K562 (cell line): ENCODE data around the gene PLAAT3. TPM values are rescaled to one million over a fixed set of nuclear protein-coding genes. Genes with fewer than 3 reads are reported as not detected.
"Not testable (repeated sequence)": the region's sequence is repeated elsewhere in the genome, so short reads cannot be mapped to it uniquely, and the experiment has no call there.

Experiments used
- ATAC-seq: fragments of 200-7000 bp; cut with Tn5 transposase; 3 replicates; pipeline ENCODE4 v1.9.1; 2020; ENCODE audit warnings: moderate library complexity
- BruUV-seq: library from RNA; stranded (reverse); fragments of 400-500 nt; replicated peaks from 2 replicates; lab custom pipeline; 2021; lab: Mats Ljungman, UMichigan
- CTCF ChIA-PET: fragments of 300-600 bp; formaldehyde crosslinking; extraction: SDS; loops from one replicate; lab custom pipeline; 2021; ENCODE audit warnings: low intra/inter-chr PET ratio; lab: Yijun Ruan, JAX
- POLR2A ChIA-PET: fragments of 300-600, 350-650 bp; sonication (Branson Sonifier 250); formaldehyde crosslinking; extraction: SDS; loops from one replicate; lab custom pipeline; 2021; ENCODE audit warnings: antibody characterized with exemption, inconsistent platforms; lab: Yijun Ruan, JAX
- DNase-seq, 4 experiments: peaks; one replicate each; pipeline versions ENCODE4 v3.0.0 to v3.0.0-alpha.2; 2011 to 2018; ENCODE audit warnings: low spot score in 3 of 4, mixed read lengths in 3 of 4; ENCODE audit errors: extremely low read depth in 1 of 4
- FAIRE-seq: peaks from 2 replicates; lab custom pipeline; 2011; peaks lifted over from hg19 to GRCh38; lab: Jason Lieb, UNC
- H2AFZ ChIP-seq: 2 replicates; pipeline ENCODE4 v1.6.0; 2011; ENCODE audit warnings: low read depth, low read length, control low read depth, inconsistent platforms
- H3K27ac ChIP-seq: fragments of 200-600 bp; 3 replicates; pipeline ENCODE4 v1.8.0; 2011; ENCODE audit warnings: low read depth, mild to moderate bottlenecking, control low read depth, inconsistent platforms, low read length, moderate library complexity, mixed read lengths; ENCODE audit errors: extremely low read depth
- H3K27me3 ChIP-seq, 2 experiments: fragments of 300-600 bp in 1 of 2; 2 replicates in 1 of 2; 3 replicates in 1 of 2; pipeline versions ENCODE4 v1.6.0 to v1.8.0; 2011; ENCODE audit warnings: inconsistent platforms in 2 of 2, low read length in 2 of 2, mild to moderate bottlenecking in 1 of 2, mixed read lengths in 1 of 2, moderate library complexity in 1 of 2; ENCODE audit not compliant: control insufficient read depth in 2 of 2, insufficient read depth in 2 of 2
- H3K36me3 ChIP-seq: fragments of 300-600 bp; 3 replicates; pipeline ENCODE4 v1.8.0; 2011; ENCODE audit warnings: mild to moderate bottlenecking, low read length, inconsistent platforms; ENCODE audit not compliant: control insufficient read depth, insufficient read depth
- H3K4me1 ChIP-seq, 2 experiments: fragments of 200-600 bp in 1 of 2; replicated peaks in 1 of 2; 2 replicates in 1 of 2; 3 replicates in 1 of 2; pipeline versions ENCODE4 v1.5.1 to v1.8.0; 2011; ENCODE audit warnings: inconsistent platforms in 2 of 2, low read length in 2 of 2, mild to moderate bottlenecking in 1 of 2, mixed read lengths in 1 of 2, moderate library complexity in 1 of 2; ENCODE audit not compliant: control insufficient read depth in 2 of 2, insufficient read depth in 2 of 2
- H3K4me2 ChIP-seq: 2 replicates; pipeline ENCODE4 v1.6.1; 2011; ENCODE audit warnings: low read length, control low read depth, inconsistent platforms, mixed read lengths; ENCODE audit not compliant: insufficient read depth
- H3K4me3 ChIP-seq: fragments of 200-600 bp; sonication (generic), shearing (Covaris generic); 2 replicates; pipeline ENCODE4 v1.5.1; 2016; ENCODE audit warnings: control low read depth, inconsistent platforms
- H3K79me2 ChIP-seq: fragments of 200-600 bp; 3 replicates; pipeline ENCODE4 v1.8.0; 2011; ENCODE audit warnings: low read length, inconsistent platforms; ENCODE audit not compliant: control insufficient read depth, insufficient read depth
- H3K9ac ChIP-seq, 2 experiments: 2 replicates each; pipeline versions ENCODE4 v1.6.0 to v1.6.1; 2011; ENCODE audit warnings: low read depth in 2 of 2, low read length in 2 of 2, control low read depth in 1 of 2, inconsistent platforms in 1 of 2, mild to moderate bottlenecking in 1 of 2, mixed read lengths in 1 of 2; ENCODE audit not compliant: insufficient read depth in 1 of 2
- H3K9me1 ChIP-seq: one replicate; pipeline ENCODE4 v1.6.0; 2011; ENCODE audit warnings: inconsistent platforms, mild to moderate bottlenecking, low read length, moderate library complexity; ENCODE audit not compliant: control insufficient read depth, insufficient read depth
- H3K9me3 ChIP-seq: replicated peaks from 2 replicates; pipeline ENCODE4 v1.5.1; 2011; ENCODE audit warnings: low read depth, low read length, inconsistent platforms; ENCODE audit not compliant: control insufficient read depth, insufficient read depth
- H4K20me1 ChIP-seq: replicated peaks from 2 replicates; pipeline ENCODE4 v1.6.1; 2011; ENCODE audit warnings: low read length, inconsistent platforms, mixed read lengths; ENCODE audit not compliant: control insufficient read depth, insufficient read depth
- AFF1 ChIP-seq, 2 experiments: fragments of 450-650 bp; IDR thresholded peaks; 2 replicates each; pipeline ENCODE4 v1.6.1; 2018; ENCODE audit warnings: mild to moderate bottlenecking in 2 of 2, low read depth in 1 of 2; ENCODE audit not compliant: partially characterized antibody in 2 of 2
- BCOR ChIP-seq: fragments of 450-650 bp; IDR thresholded peaks from 2 replicates; pipeline ENCODE4 v1.6.1; 2016
- WGBS: fragments of 100-300 bp; shearing (Covaris generic); methylation state at CpG from one replicate; pipeline ENCODE4 v1.1.6; 2016; ENCODE audit warnings: low coverage, mixed read lengths; ENCODE audit not compliant: insufficient coverage; ENCODE audit errors: missing lambda C conversion rate; 5-methylcytosine and 5-hydroxymethylcytosine counted together
- in situ Hi-C: fragments of 300-500 bp; cut with MboI; formaldehyde crosslinking; loops from 4 replicates; pipeline ENCODE4 v1.15.0; 2018; ENCODE audit warnings: inconsistent platforms, mixed read lengths
- intact Hi-C: fragments of 100-400 bp; cut with micrococcal nuclease; formaldehyde crosslinking; loops from 2 replicates; pipeline ENCODE4 v1.14.2; 2022
- polyA plus RNA-seq, 8 experiments: library from polyadenylated mRNA; depleted of rRNA in 4 of 8; stranded (reverse) in 5 of 8; unstranded in 3 of 8; fragments of >200 nt; fragmentation: Nextera tagmentation in 2 of 8; fragmentation: Illumina TruSeq in 1 of 8; extraction: Ambion mirVana in 2 of 8; extraction: Trizol in 1 of 8; gene quantifications; 2 replicates each; pipeline versions ENCODE4 v1.2.1 to v1.2.3, GENCODE V29; 2011 to 2014; ENCODE audit warnings: inconsistent platforms in 1 of 8, missing spikeins in 1 of 8
- total RNA-seq, 7 experiments: library from RNA; depleted of rRNA in 6 of 7; stranded (reverse); fragments of >200 nt in 6 of 7; fragmentation: Illumina TruSeq in 2 of 7; extraction: Trizol in 2 of 7; gene quantifications; 2 replicates each; pipeline versions ENCODE4 v1.2.1 to v1.2.3, GENCODE V29; 2011 to 2021; ENCODE audit warnings: low replicate concordance in 1 of 7

The PLAAT3 gene
- total and polyA plus RNA-seq, 9 of the 15 experiments (the other 6 are each of a cell fraction or from before 2014, with no cell fraction given), result 0.80 to 2.7 (median 1.4) TPM

- POLR2A ChIA-PET, CTCF ChIA-PET, H3K79me2 ChIP-seq, H3K9ac ChIP-seq, H4K20me1 ChIP-seq, H3K27ac ChIP-seq, BruUV-seq, in situ Hi-C loops, intact Hi-C loops, H3K9me3 ChIP-seq, DNase-seq, H2AFZ ChIP-seq, ATAC-seq, H3K4me2 ChIP-seq, FAIRE-seq, H3K27me3 ChIP-seq, H3K36me3 ChIP-seq, H3K9me1 ChIP-seq, H3K4me3 ChIP-seq: not testable (repeated sequence)
- 63% methylated on average over 2 of the region's 3 CpGs for WGBS
- peak; percentile 30; the same call in 1 of the 2 replicates for TF ChIP-seq BCOR
- peak in 1 of 2 experiments; percentile 96 for TF ChIP-seq AFF1 (IDR thresholded peaks at IDR 0.05; ENCODE audit: low read depth in 1 of 2, partially characterized antibody in 2 of 2)
- peaks cover 5 to 18% of the 10 kb centered on the region in 2 experiments; a peak in 3 of 5 replicates for H3K4me1 ChIP-seq
Measured at GRCh38 chr11:63578882-63579281, 35.4 kb downstream of the PLAAT3 start.
